Measurements from ENCODE around the gene DIP2C. TPM values are rescaled to one million over a fixed set of nuclear protein-coding genes. Genes with fewer than 3 reads are reported as not detected.

Gene DIP2C
- total RNA-seq, 2 experiments from 2014 or later = 1.6 to 1.7 TPM

DNA sequence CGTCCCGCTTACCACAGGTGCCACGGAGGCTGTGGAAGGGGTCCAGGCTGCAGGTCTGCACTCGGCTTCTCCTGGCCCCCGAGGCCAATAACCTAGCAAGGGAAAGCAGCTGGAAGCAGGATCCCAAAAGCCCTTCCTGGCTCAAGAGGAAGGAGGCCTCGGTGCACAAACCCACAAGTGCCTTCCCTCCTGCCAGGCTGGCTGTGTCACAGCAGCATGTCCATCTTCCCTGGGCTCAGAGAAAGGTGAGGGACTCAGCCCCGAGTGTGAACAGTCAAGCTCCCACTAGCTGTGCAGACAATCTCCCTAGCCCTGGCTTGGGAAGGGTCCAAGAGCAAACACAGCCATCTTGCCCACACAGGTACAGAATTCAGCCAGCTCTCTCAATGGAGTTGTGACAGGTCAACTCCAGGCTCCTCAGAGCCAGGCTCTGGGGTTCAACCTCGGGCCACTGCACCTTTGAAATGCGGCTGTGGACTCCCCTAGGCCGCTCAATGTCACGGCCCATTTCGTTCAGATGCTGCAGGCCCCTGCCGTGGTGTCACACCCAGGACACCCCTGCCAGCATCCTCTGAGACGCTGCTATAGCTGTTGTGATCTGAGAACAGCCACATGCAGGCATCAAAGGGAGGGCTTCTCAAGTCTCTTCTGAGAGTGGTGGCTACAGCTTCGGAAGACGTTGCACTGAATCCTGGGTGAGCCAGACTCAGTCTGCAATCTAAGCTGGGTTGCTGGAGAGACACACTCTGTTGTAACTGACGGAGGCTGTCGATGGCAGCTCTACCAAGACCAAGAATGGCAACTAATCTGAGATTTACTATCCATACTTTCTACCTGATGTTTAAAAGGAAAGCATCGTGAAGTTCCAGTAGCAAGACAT, 137.9 kb downstream of the DIP2C start:
- H3K4me1 Mint-ChIP-seq = no peaks in the 10 kb centered on the region
- ATAC-seq (ENCODE audit: low read depth) (no peak), DNase-seq (no peak)
- H3K9me3 Mint-ChIP-seq = no peaks in the 10 kb centered on the region
- H3K36me3 Mint-ChIP-seq = no peaks in the 10 kb centered on the region
- no peak overlapping the region for H3K27ac Mint-ChIP-seq
- POLR2A ChIA-PET = no interaction called here
- no peak overlapping the region for H3K4me3 Mint-ChIP-seq
- peaks cover 14% of the 10 kb centered on the region for H3K27me3 Mint-ChIP-seq

DNA sequence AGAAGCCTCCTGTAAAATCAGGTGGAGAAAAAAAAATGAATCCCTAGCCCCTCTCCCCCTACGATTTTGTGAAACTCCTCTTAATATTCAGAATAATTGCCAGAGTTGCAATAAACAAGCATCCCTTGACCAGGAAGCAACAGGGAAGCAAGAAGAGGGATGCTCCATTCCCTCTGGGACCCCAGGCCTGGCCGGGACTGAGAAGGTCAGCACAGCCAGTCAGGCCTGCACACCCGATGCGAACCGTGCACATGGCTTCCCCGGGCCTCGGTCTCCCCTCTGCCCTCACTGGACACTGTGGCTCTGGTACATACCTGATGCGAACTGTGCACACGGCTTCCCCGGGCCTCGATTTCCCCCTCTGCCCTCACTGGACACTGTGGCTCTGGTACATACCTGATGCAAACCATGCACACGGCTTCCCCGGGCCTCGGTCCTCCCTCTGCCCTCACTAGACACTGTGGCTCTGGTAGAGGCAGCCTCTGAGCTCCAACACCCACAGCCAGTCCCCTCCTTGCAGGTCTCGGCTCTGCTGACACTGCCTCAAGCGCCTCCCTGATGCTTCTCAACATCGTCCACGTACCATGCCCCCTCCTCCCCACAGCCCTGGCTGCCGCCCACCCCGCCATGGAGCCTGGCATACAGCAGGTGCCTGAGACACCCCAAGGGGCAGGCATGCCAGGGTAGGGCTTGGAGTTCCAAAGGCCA, 138.6 kb downstream of the DIP2C start:
- POLR2A ChIA-PET = no interaction called here
- Mint-ChIP-seq H3K4me1 (no peaks in the 10 kb centered on the region), H3K36me3 (no peaks in the 10 kb centered on the region), H3K9me3 (no peaks in the 10 kb centered on the region), H3K4me3 (no peak overlapping the region), H3K27ac (no peak overlapping the region), H3K27me3 (peaks cover 17% of the 10 kb centered on the region)
- no peak for DNase-seq
- no peak for ATAC-seq (ENCODE audit: low read depth)

DNA sequence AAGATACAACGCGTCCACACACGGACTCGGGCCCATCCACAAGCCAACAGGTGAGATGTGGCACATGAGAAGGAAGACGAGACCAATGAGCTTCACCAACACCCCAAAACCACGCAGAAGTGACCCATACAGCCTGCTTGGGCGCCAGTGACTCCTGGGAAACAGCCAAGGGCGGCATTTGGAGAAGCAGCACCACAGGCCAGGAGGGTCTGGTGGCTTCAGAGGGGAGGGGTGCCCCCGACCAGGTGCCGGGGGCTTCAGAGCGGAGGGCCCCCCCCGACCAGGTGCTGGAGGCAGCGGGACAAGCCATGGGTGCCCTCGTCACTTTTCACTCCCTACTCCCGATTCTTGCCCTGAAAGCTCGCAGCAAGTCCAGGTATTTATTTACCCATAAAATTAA, 140.1 kb downstream of the DIP2C start:
- Mint-ChIP-seq H3K27ac (no peak overlapping the region), H3K36me3 (no peaks in the 10 kb centered on the region), H3K4me1 (no peaks in the 10 kb centered on the region), H3K9me3 (no peaks in the 10 kb centered on the region), H3K27me3 (peaks cover 19% of the 10 kb centered on the region), H3K4me3 (no peak overlapping the region)
- ATAC-seq (ENCODE audit: low read depth) (no peak), DNase-seq (no peak)
- POLR2A ChIA-PET = no interaction called here

DNA sequence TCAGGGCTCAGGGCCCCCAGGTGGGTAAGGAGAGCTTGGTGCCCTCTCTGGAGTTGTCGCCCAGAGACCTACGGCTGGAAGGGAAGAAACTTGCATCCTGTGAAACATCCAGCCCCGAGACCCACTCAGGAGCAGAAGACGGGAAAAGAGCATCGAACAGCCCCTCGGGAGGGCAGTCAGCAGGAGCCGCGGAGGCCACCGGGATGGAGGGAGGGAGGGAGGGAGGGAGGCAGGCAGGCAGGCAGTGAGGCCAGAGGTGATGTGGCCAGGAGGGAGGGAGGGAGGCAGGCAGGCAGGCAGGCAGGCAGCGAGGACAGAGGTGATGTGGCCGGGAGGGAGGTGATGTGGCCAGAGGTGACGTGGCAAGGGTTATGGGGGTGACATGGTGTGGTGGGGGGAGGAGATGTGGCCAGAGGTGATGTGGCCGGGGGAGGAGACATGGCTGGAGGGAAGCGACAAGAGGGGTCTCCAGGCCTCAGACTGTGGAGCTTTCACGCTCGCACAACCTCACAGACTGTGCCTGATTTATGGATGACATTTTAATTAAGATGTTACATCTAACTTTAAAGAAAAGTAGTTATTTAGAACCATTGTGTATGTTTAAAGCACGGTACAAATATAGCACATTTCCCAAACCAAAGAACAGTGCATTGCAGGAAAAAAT, 141.1 kb downstream of the DIP2C start:
- Mint-ChIP-seq H3K27me3 (peaks cover 19% of the 10 kb centered on the region), H3K36me3 (no peaks in the 10 kb centered on the region)
- POLR2A ChIA-PET = no interaction called here

DNA sequence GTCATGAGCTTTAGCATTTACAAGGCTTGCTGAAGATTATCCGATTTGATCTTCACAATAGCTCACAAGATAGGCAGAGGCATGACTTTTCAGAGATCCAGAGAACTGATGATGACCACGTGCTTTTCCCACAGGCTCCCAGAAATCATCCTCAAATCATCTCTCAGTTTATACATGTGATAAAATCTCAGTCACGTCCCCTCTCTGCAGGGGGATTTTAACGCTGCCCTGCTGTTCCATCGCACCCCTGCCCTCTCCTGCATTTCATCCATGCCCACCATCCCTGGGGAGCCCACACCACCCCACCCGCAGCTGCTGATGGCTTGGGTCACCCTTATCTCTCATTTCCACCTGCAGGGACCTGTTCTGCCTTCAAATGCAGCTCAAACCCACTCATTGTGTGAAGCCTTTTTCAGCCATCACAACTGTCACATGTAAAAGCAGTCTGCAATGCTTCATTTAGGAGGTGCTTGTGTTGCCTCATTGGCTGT, 141.8 kb downstream of the DIP2C start:
- POLR2A ChIA-PET = no interaction called here
- Mint-ChIP-seq H3K27me3 (peaks cover 19% of the 10 kb centered on the region), H3K27ac (no peak overlapping the region), H3K9me3 (no peaks in the 10 kb centered on the region), H3K4me1 (no peaks in the 10 kb centered on the region), H3K4me3 (no peak overlapping the region), H3K36me3 (no peaks in the 10 kb centered on the region)
- no peak for ATAC-seq (ENCODE audit: low read depth)
- no peak for DNase-seq

More for the DNA sequence above, 141.1 kb downstream of the DIP2C start:
- H3K4me1 Mint-ChIP-seq = no peaks in the 10 kb centered on the region
- no peak overlapping the region for H3K4me3 Mint-ChIP-seq
- no peaks in the 10 kb centered on the region for H3K9me3 Mint-ChIP-seq
- no peak overlapping the region for H3K27ac Mint-ChIP-seq
- ATAC-seq (ENCODE audit: low read depth) (no peak), DNase-seq (no peak)

DNA sequence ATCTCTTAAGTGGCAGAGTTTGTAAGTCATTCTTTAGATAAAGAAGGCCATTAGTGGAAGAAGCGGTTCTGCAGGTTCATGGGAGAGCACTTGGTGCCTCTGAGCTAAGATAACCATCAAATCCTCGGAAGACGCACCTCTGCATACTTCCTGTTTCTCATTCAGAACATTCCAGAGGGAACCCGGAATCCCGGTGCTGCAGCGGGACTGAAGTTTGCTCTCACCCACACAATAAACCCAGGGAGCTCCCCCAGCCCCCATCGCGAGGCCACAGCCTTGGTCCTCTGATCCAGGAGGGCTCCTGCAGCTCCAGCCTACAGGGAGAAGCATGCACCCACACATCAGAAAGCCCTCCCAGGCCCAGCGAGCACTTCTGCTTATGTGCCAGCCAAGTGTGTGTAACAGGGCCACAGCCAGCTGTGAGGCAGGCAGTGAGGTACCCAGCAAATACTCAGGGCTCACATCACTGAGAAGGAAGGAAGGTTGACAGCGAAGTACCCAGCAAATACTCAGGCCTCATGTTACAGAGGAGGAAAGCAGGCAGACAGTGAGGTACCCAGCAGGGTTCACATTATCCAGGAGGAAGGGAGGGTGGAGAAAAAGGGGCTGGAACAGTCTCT, 142.4 kb downstream of the DIP2C start:
- H3K4me3 Mint-ChIP-seq = no peak overlapping the region
- H3K4me1 Mint-ChIP-seq = no peaks in the 10 kb centered on the region
- no peaks in the 10 kb centered on the region for H3K36me3 Mint-ChIP-seq
- H3K27me3 Mint-ChIP-seq = peaks cover 21% of the 10 kb centered on the region
- ATAC-seq (ENCODE audit: low read depth) (no peak), DNase-seq (no peak)
- H3K9me3 Mint-ChIP-seq = no peaks in the 10 kb centered on the region
- POLR2A ChIA-PET = no interaction called here
- H3K27ac Mint-ChIP-seq = no peak overlapping the region

DNA sequence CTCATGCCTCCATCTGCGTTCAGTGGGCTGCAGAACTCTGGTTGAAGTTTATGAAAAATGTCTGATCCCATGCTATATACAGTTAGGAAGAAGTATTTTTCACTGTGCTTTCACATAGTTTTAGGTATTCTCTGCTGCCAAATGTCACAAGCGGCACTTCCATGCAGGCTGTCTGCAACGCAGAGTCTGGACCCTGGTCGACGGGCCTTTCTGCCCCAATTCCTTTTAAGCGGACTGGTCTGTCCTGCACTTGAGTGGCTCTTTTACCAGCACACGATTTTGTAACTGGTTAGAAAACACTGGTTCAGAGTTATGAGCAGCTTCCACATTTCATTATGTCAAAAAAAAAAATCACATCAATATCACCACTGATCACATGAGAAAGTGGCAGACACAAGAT, 143.0 kb downstream of the DIP2C start:
- Mint-ChIP-seq H3K9me3 (no peaks in the 10 kb centered on the region), H3K27me3 (peaks cover 27% of the 10 kb centered on the region), H3K4me3 (no peak overlapping the region), H3K4me1 (no peaks in the 10 kb centered on the region), H3K36me3 (no peaks in the 10 kb centered on the region), H3K27ac (no peak overlapping the region)
- ATAC-seq (ENCODE audit: low read depth) (no peak), DNase-seq (no peak)
- POLR2A ChIA-PET = no interaction called here

DNA sequence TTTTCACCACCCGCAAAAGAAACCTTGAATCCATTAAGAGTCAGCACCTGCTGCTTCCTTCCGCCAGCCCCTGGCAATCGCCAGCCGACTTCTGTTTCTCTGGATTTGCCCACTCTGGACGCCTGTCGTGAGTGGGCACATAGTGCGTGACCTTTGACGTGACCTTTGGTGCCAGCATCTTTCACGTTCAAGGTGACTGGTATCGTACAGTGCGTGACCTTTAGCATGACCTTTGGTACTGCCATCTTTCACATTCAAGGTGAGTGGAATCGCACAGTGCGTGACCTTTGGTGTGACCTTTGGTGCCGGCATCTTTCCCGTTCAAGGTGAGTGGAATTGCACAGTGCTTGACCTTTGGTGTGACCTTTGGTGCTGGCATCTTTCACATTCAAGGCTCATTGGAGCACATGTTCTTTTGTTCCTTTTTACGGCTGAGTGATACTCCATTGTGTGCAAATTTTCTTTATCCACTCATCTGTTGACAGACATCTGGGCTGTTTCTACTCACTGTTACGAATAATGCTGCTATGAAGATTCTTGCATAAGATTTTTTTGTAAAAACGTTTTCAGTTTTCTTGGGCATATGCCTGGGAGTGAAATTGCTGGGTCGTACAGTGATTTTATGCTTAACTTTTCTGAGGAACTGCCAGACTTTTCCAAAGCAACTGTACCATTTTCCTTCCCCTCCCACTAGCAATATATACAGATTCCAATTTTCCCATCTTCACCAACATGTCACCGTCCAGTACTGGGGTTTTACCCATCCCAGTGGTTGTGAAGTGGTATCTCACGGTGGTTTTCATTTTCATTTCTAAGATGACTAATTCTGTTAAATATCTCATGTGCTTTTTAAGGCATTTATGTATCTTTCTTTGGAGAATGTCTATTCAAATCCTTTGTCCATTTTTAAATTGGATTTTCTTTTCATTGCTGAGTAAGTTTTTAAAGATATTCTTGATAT, 145.3 kb downstream of the DIP2C start:
- no peak for DNase-seq
- H3K27ac Mint-ChIP-seq = no peak overlapping the region
- peaks cover 44% of the 10 kb centered on the region for H3K27me3 Mint-ChIP-seq
- H3K4me3 Mint-ChIP-seq = no peak overlapping the region
- no peaks in the 10 kb centered on the region for H3K4me1 Mint-ChIP-seq
- ATAC-seq (ENCODE audit: low read depth) = no peak
- H3K9me3 Mint-ChIP-seq = no peaks in the 10 kb centered on the region
- no peaks in the 10 kb centered on the region for H3K36me3 Mint-ChIP-seq
- POLR2A ChIA-PET = no interaction called here

DNA sequence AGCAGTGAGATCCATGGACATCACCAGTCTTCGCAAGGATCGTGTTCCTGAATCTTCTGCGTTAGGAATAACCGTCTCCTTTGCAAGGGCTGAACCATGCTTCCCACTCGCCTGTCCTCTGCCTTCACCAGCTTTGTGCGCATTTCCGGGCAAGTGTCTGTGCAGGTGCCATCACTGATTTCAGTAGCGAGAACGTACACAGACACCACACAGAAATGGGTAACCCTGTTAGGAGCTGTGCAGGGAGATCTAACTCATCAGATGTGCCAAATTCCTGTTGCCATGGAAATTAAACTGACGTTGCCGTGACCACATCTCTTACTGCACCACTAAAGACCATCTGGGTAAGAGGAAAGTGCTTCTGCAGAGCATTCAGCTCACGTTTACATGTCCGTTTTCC, 146.3 kb downstream of the DIP2C start:
- ATAC-seq (ENCODE audit: low read depth) (no peak), DNase-seq (no peak)
- Mint-ChIP-seq H3K36me3 (no peaks in the 10 kb centered on the region), H3K4me1 (no peaks in the 10 kb centered on the region), H3K9me3 (no peaks in the 10 kb centered on the region), H3K27ac (no peak overlapping the region), H3K27me3 (peaks cover 48% of the 10 kb centered on the region), H3K4me3 (no peak overlapping the region)
- POLR2A ChIA-PET = no interaction called here

DNA sequence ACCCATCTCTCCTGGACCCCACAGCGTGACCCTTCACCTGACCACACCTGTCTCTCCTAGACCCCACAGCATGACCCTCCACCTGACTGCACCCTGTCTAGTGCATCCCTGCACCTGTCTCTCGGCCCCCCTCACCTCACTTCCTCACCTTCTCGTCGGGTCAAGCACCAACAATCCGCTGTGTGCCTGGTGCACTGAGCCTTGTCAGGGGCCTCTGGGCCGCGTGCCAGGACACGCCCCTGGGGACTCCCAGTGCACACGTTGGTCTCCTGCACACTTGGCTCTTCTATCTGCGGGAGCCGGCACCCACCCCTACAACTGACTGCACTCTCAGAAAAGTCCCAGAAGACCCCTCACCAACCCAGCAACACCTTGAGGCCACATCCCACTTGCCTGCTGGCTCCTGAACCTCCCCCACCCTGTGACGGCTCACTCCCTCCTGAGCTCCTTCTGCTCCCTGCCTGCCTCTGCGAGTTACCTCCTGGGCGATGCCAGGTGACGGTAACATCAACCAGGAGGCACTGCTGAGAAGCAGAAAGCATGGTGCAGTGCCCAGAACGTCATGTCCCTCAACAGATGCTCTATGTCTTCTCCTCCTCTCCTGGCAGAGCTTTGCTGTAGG, 147.6 kb downstream of the DIP2C start:
- H3K36me3 Mint-ChIP-seq = no peaks in the 10 kb centered on the region
- H3K4me1 Mint-ChIP-seq = no peaks in the 10 kb centered on the region
- H3K4me3 Mint-ChIP-seq = no peak overlapping the region
- no peak for ATAC-seq (ENCODE audit: low read depth)
- POLR2A ChIA-PET = no interaction called here
- no peak overlapping the region for H3K27ac Mint-ChIP-seq
- peaks cover 43% of the 10 kb centered on the region for H3K27me3 Mint-ChIP-seq
- H3K9me3 Mint-ChIP-seq = no peaks in the 10 kb centered on the region
- no peak for DNase-seq

DNA sequence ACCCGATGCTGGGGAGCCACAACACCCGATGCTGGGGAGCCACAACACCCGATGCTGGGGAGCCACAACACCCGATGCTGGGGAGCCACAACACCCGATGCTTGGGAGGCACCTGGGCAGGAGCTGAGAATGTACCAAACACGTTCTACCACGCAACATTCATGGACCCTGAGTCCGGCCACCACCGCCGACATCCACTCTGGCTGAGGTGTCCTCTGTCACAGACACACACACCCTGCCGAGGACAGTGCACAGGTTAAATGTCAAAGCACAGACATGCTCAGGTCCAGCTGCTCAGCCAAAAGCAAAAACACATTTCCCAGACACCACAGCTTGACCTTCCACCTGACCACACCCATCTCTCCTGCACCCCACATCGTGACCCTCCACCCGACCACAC, 148.4 kb downstream of the DIP2C start:
- H3K36me3 Mint-ChIP-seq = no peaks in the 10 kb centered on the region
- H3K27me3 Mint-ChIP-seq = peaks cover 42% of the 10 kb centered on the region
- H3K27ac Mint-ChIP-seq = no peak overlapping the region
- POLR2A ChIA-PET = no interaction called here
- no peaks in the 10 kb centered on the region for H3K9me3 Mint-ChIP-seq
- no peak for DNase-seq
- no peak for ATAC-seq (ENCODE audit: low read depth)
- H3K4me1 Mint-ChIP-seq = no peaks in the 10 kb centered on the region
- H3K4me3 Mint-ChIP-seq = no peak overlapping the region

DNA sequence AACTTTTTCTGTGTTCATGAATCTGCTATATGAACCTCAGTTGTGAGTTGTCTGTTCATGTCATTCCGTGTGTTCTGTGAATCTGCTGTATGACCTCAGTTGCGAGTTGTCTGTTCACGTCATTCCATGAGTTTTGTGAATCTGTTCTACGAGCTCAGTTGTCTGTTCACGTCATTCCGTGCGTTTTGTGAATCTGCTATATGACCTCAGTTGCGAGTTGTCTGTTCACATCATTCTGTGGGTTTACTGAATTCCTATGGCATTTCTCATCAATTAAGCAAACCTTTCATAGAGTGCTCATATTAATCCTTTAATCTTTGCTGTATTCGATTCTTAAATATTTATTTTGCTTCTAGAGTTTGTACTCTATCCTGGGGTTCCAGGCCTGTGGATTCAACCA, 150.6 kb downstream of the DIP2C start:
- Mint-ChIP-seq H3K9me3 (no peaks in the 10 kb centered on the region), H3K27me3 (peaks cover 45% of the 10 kb centered on the region), H3K4me1 (no peaks in the 10 kb centered on the region), H3K27ac (no peak overlapping the region), H3K4me3 (no peak overlapping the region), H3K36me3 (no peaks in the 10 kb centered on the region)
- ATAC-seq (ENCODE audit: low read depth) (no peak), DNase-seq (no peak)
- POLR2A ChIA-PET = no interaction called here

Measured in activated naive CD8-positive, alpha-beta T cell treated with anti-CD3 and anti-CD28 coated beads, Interleukin-2, amount 10 ng/mL, durations not matched to agents 7 days and 5 days (primary cell).